OCI-LY1 (cell line): ENCODE measurements around the gene U2SURP.

Source experiments
- H2AFZ ChIP-seq: fragments of 200-600 bp; sonication (generic), shearing (Covaris generic); 2 replicates; pipeline ENCODE4 v1.6.0; 2014; ENCODE audit warnings: antibody characterized with exemption, mild to moderate bottlenecking, low read length
- H3F3A ChIP-seq: fragments of 200-600 bp; sonication (generic), shearing (Covaris generic); 2 replicates; pipeline ENCODE4 v1.6.0; 2014; ENCODE audit warnings: mild to moderate bottlenecking, antibody characterized with exemption, low read length, moderate library complexity; ENCODE audit not compliant: insufficient read depth
- H3K27ac ChIP-seq: fragments of 200-600 bp; sonication (generic); 2 replicates; pipeline ENCODE4 v1.5.1; 2014; ENCODE audit warnings: low read length, mixed run types, mild to moderate bottlenecking, low read depth; ENCODE audit not compliant: poor library complexity, severe bottlenecking
- H3K27me3 ChIP-seq: fragments of 200-600 bp; sonication (generic); 2 replicates; pipeline ENCODE4 v1.6.0; 2014; ENCODE audit warnings: antibody characterized with exemption, mild to moderate bottlenecking, low read length, moderate library complexity; ENCODE audit not compliant: insufficient read depth
- H3K36me3 ChIP-seq: fragments of 200-600 bp; sonication (generic); 2 replicates; pipeline ENCODE4 v1.6.1; 2014; ENCODE audit warnings: mild to moderate bottlenecking, antibody characterized with exemption, low read length, moderate library complexity, mixed read lengths; ENCODE audit not compliant: insufficient read depth
- H3K4me1 ChIP-seq: fragments of 200-600 bp; sonication (generic); 2 replicates; pipeline ENCODE4 v1.5.1; 2014; ENCODE audit warnings: mild to moderate bottlenecking, low read length, moderate library complexity; ENCODE audit not compliant: insufficient read depth, severe bottlenecking
- H3K4me2 ChIP-seq: fragments of 200-600 bp; sonication (generic), shearing (Covaris generic); 2 replicates; pipeline ENCODE4 v1.6.1; 2014; ENCODE audit warnings: low read length
- H3K4me3 ChIP-seq: fragments of 200-600 bp; sonication (generic); 2 replicates; pipeline ENCODE4 v1.5.1; 2014; ENCODE audit warnings: low read length, low read depth, mild to moderate bottlenecking, mixed read lengths; ENCODE audit not compliant: poor library complexity, severe bottlenecking
- H3K79me2 ChIP-seq: fragments of 200-600 bp; shearing (Covaris generic); 2 replicates; pipeline ENCODE4 v1.6.1; 2016; ENCODE audit warnings: mixed run types, low read length, mixed read lengths; ENCODE audit not compliant: insufficient read depth
- H3K9ac ChIP-seq: fragments of 200-600 bp; sonication (generic), shearing (Covaris generic); 2 replicates; pipeline ENCODE4 v1.6.1; 2014; ENCODE audit warnings: mild to moderate bottlenecking, low read length, mixed read lengths
- H3K9me2 ChIP-seq: fragments of 200-600 bp; sonication (generic), shearing (Covaris generic); 2 replicates; pipeline ENCODE4 v1.6.1; 2014; ENCODE audit warnings: low read depth, mild to moderate bottlenecking, low read length, mixed read lengths
- H3K9me3 ChIP-seq: fragments of 200-600 bp; shearing (Covaris generic); 2 replicates; pipeline ENCODE4 v1.6.1; 2014; ENCODE audit warnings: low read length, mixed read lengths
- H4K20me1 ChIP-seq: fragments of 200-600 bp; sonication (generic), shearing (Covaris generic); 2 replicates; pipeline ENCODE4 v1.6.0; 2016; ENCODE audit warnings: mild to moderate bottlenecking, low read length; ENCODE audit not compliant: insufficient read depth
- EZH2 ChIP-seq: fragments of 200-600 bp; sonication (generic), shearing (Covaris generic); IDR thresholded peaks from 2 replicates; pipeline ENCODE4 v1.8.0; 2017; ENCODE audit warnings: borderline replicate concordance, mixed run types, mild to moderate bottlenecking, antibody characterized with exemption, low read length, moderate library complexity, mixed read lengths
- TF ChIP-seq, protein P1 (sequence below): fragments of 200-600 bp; sonication (generic), shearing (Covaris generic); IDR thresholded peaks from 2 replicates; pipeline ENCODE4 v1.5.1; 2017; ENCODE audit warnings: mild to moderate bottlenecking, antibody characterized with exemption, low read length, moderate library complexity, mixed read lengths

Gene U2SURP

DNA sequence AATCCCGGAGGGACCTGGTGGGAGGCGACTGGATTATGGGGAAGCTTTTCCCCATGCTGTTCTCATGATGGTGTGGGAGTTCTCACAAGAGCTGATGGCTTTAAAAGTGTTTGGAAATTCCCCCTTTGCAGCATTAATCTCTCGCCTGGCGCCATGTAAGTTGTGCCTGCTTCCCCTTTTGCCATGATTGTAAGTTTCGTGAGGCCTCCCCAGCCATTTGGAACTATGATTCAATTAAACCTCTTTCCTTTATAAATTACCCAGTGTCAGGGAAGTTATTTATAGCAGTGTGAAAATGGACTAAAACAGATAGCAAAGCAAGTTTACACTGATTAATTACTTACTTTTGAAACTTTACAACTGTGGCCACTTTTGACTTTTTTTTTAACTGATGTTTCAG, 10.6 kb upstream of the U2SURP start:
- H2AFZ ChIP-seq = no peak overlapping the region

DNA sequence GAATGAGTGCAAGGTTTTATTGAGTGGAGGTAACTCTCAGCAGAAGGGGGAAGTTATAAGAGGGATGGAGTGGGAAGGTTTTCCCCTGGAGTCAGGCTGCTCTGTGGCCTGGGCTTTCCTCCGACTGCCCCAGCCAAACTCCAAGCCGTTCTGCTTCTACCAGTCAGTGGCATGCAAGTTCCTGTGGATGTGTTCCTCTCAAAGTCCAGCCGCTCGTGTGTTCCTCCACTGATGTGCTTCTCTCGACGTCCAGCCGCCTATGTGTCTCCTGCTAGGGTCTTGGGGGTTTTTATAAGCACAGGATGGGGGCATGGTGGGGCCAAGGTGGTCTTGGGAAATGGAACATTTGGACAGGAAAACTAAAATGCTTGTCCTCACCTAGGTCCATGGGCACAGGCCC, 9.0 kb upstream of the U2SURP start:
- no peaks in the 10 kb centered on the region for H4K20me1 ChIP-seq
- no peaks in the 10 kb centered on the region for H3K9me3 ChIP-seq
- H3K36me3 ChIP-seq = no peaks in the 10 kb centered on the region
- H3K27me3 ChIP-seq = peaks cover 3% of the 10 kb centered on the region; the same call in 1 of the 2 replicates
- no peak overlapping the region for H2AFZ ChIP-seq
- no peaks in the 10 kb centered on the region for H3K9me2 ChIP-seq
- H3K4me3 ChIP-seq = no peak overlapping the region
- H3K9ac ChIP-seq = no peak overlapping the region
- no peaks in the 10 kb centered on the region for H3K4me1 ChIP-seq
- H3K4me2 ChIP-seq = no peak overlapping the region
- H3K27ac ChIP-seq = no peak overlapping the region
- H3K79me2 ChIP-seq = no peaks in the 10 kb centered on the region
- no peaks in the 10 kb centered on the region for H3F3A ChIP-seq
- TF ChIP-seq, protein P1, sequence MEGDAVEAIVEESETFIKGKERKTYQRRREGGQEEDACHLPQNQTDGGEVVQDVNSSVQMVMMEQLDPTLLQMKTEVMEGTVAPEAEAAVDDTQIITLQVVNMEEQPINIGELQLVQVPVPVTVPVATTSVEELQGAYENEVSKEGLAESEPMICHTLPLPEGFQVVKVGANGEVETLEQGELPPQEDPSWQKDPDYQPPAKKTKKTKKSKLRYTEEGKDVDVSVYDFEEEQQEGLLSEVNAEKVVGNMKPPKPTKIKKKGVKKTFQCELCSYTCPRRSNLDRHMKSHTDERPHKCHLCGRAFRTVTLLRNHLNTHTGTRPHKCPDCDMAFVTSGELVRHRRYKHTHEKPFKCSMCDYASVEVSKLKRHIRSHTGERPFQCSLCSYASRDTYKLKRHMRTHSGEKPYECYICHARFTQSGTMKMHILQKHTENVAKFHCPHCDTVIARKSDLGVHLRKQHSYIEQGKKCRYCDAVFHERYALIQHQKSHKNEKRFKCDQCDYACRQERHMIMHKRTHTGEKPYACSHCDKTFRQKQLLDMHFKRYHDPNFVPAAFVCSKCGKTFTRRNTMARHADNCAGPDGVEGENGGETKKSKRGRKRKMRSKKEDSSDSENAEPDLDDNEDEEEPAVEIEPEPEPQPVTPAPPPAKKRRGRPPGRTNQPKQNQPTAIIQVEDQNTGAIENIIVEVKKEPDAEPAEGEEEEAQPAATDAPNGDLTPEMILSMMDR = no peak
- no peak for TF ChIP-seq EZH2

More for the DNA sequence above, 10.6 kb upstream of the U2SURP start:
- TF ChIP-seq, protein P1 = no peak
- no peak for TF ChIP-seq EZH2
- Histone ChIP-seq H3K79me2 (no peaks in the 10 kb centered on the region), H3K9me2 (no peaks in the 10 kb centered on the region), H3F3A (no peaks in the 10 kb centered on the region), H4K20me1 (no peaks in the 10 kb centered on the region), H3K36me3 (no peaks in the 10 kb centered on the region), H3K4me2 (no peak overlapping the region), H3K9me3 (no peaks in the 10 kb centered on the region), H3K4me1 (no peaks in the 10 kb centered on the region), H3K9ac (no peak overlapping the region), H3K4me3 (no peak overlapping the region), H3K27ac (no peak overlapping the region), H3K27me3 (peaks cover 3% of the 10 kb centered on the region; the same call in 1 of the 2 replicates)

DNA sequence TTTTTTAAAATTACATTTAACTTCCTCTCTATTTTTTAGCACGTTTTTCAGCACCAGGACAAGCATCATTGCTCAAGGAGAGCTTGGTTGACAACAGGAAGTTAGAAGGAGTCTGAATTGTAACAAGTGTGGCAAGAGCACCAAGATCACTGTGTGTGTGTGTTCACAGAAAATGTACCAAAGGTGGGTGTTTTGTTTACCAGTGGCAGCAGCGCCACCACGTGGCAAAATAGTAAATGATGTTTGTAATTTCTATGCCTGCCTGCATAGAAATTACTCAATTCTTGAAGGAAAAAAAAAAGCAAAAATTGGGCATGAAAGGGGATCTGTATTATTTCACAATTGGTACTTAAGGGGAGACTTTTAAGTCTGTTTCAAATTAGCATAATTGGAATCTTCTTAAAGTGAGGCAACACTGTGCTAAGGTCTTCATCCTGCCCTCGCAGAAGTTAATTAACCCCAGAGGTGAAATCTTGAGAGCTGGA, 7.4 kb upstream of the U2SURP start:
- Histone ChIP-seq H3K9me3 (no peaks in the 10 kb centered on the region), H3K4me1 (no peaks in the 10 kb centered on the region), H3K36me3 (no peaks in the 10 kb centered on the region), H2AFZ (no peak overlapping the region), H3K9me2 (no peaks in the 10 kb centered on the region), H3K4me3 (no peak overlapping the region), H3K4me2 (no peak overlapping the region), H3F3A (no peaks in the 10 kb centered on the region), H4K20me1 (no peaks in the 10 kb centered on the region), H3K27ac (no peak overlapping the region), H3K27me3 (peaks cover 3% of the 10 kb centered on the region; the same call in 1 of the 2 replicates), H3K9ac (no peak overlapping the region), H3K79me2 (no peaks in the 10 kb centered on the region)
- TF ChIP-seq, protein P1 = peak; percentile 93
- no peak for TF ChIP-seq EZH2
